Panc1 (cell line): ENCODE data around the gene APLP1.

Source experiments
- CTCF ChIP-seq: fragments of 450-650 bp; IDR thresholded peaks from 2 replicates; pipeline ENCODE4 v1.5.1; 2017; ENCODE audit warnings: mild to moderate bottlenecking
- POLR2AphosphoS5 ChIP-seq: IDR thresholded peaks from 2 replicates; pipeline ENCODE4 v1.6.1; 2012; ENCODE audit warnings: mild to moderate bottlenecking, low read depth, low read length, moderate library complexity
- REST ChIP-seq, 2 experiments: IDR thresholded peaks; 2 replicates each; pipeline ENCODE4 v1.6.1; 2011 to 2012; ENCODE audit warnings: low read depth in 2 of 2, control low read depth in 1 of 2, low read length in 1 of 2, mild to moderate bottlenecking in 1 of 2, moderate library complexity in 1 of 2; ENCODE audit not compliant: insufficient read depth in 1 of 2
- SIN3A ChIP-seq: IDR thresholded peaks from 2 replicates; pipeline ENCODE4 v1.6.1; 2012; ENCODE audit warnings: low read depth, mild to moderate bottlenecking, low read length, moderate library complexity, borderline replicate concordance; ENCODE audit not compliant: insufficient read depth

GRCh38 chr19:35843676-35844481 is 24.5 kb upstream of the APLP1 start:
- TF ChIP-seq POLR2AphosphoS5 (no peak), CTCF (no peak), SIN3A (no peak), REST (IDR thresholded peaks at IDR 0.05; ENCODE audit: insufficient read depth in 1 of 2, low read depth in 2 of 2, low read length in 1 of 2) (no peak)
